Endothelial cell of hepatic sinusoid (primary cell): ENCODE measurements around the gene RSRC1.
"Not testable (repeated sequence)": the region's sequence is repeated elsewhere in the genome, so short reads cannot be mapped to it uniquely, and the experiment has no call there.

Source experiments
- in situ Hi-C: cut with HindIII; loops from 2 replicates; pipeline ENCODE4 v1.10.0; 2017; ENCODE audit warnings: low sequenced_read_pairs

RSRC1 gene

DNA sequence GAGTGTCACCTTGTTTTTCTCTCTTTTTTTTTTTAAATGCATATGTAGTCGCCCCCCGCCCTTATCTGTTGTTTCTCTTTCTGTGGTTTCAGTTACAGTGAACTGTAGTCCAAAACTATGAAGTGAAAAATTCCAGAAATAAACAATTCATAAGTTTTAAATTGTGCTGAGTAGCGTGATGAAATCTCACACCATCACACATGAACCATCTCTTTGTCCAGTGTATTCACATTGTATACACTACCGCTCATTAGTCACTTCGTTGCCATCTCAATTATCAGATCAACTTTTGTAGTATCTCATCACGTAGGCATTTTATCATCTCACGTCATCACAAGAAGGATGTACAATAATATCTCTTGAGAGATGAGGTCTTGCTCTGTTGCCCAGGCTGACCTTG is 398.6 kb downstream of the RSRC1 start:
- in situ Hi-C loops, result no loop called here

DNA sequence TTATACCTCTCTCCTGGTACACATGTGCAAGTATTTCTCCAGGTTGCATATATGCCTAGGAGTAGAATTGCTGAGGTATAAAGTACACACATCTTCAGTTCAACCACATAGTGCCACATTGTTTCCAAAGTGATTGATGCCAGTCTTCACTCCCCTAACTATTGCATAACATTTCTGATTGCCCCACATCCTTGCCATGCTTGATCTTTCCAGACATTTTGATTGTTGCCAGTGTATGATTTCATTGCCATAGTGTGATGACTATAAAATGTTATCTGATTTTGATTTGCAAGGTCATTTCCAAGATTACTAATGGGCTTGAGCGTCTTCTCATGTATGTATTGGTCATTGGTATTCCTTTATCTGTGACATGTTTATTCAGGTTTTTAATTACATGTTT is 400.0 kb downstream of the RSRC1 start:
- in situ Hi-C loops, result no loop called here

DNA sequence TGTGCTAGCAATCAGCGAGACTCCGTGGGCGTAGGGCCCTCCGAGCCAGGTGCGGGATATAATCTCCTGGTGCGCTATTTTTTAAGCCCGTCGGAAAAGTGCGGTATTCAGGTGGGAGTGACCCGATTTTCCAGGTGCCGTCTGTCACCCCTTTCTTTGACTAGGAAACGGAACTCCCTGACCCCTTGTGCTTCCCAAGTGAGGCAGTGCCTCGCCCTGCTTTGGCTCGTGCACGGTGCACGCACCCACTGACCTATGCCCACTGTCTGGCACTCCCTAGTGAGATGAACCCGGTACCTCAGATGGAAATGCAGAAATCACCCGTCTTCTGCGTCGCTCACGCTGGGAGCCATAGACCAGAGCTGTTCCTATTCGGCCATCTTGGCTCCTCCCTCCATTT is 406.8 kb downstream of the RSRC1 start:
- in situ Hi-C loops, result not testable (repeated sequence)

DNA sequence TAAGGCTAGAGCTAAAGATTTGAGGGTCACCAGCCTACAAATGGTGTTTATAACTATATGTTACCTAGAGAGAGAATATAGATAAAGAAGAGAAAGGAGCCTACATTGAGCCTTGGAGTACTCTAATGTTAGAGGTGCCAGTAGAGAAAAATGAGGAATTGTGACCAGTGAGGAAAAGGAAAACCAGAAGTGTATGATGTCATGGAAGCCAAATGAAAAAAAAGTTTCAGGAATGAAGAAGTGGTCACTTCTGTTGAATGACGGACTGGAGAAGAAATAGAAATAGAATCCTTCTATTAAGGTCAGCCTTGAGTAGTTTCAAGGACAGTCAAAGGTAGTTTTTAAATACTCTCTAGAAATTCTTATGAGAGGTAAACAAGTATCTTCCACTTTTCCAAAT is 409.9 kb downstream of the RSRC1 start:
- in situ Hi-C loops, result no loop called here

DNA sequence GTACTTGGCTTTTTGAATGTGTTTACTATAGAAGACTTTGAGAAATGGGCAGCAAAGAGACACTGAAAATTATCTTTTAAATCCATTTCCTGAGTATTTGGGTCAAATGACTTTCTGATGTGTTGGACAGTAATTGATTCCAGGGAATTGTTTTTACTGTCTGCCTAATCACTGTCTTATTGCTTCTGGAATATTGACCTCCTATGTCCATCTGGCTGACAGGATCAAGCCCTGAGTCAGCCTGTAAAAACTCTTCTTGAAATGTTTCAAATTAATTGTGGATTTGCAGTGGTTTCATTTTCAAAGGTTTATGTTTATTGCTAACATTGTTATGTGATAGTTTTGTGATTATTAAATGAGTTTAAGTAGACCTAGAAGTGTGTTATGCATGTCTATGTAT is 410.5 kb downstream of the RSRC1 start:
- in situ Hi-C loops, result no loop called here

DNA sequence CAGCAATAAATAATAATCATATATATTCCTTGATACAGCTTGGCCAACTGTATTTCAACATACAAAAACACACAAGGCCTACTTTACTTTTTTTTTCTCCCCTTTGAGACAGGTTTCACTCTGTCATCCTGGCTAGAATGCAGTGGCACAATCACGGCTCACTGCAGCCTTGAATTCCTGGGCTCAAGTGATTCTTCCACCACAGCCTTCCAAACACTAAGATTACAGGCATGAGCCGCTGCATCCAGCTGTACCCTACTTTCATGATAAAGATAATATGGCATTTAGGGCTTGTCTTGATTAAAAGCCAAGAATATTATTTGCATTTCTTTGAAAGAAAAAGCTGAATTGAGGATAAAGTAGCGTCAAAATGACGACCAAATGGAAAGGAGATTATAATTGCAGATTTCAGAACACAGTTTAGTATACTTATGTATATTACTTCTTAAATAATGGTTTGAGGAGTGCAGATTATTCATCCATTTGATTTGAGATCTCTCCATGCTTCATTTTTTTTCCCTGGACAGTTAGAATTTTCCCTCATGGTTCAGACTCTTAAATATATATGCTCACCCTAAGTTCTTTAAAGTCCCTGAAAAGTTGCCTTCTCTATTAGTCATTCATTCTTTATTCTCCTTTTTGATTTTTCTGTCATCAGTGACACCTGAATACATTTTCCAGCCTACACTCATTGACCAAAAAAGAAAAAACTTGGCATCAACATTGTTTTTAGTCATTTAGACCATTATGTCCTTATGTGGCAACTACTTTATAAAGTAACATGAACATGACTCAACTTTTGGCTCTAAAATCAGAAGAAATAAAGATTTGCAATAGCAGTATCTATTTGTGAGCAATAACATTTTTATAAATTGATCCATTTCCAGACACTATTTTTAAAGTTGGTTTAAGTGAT is 412.6 kb downstream of the RSRC1 start:
- in situ Hi-C loops, result no loop called here

DNA sequence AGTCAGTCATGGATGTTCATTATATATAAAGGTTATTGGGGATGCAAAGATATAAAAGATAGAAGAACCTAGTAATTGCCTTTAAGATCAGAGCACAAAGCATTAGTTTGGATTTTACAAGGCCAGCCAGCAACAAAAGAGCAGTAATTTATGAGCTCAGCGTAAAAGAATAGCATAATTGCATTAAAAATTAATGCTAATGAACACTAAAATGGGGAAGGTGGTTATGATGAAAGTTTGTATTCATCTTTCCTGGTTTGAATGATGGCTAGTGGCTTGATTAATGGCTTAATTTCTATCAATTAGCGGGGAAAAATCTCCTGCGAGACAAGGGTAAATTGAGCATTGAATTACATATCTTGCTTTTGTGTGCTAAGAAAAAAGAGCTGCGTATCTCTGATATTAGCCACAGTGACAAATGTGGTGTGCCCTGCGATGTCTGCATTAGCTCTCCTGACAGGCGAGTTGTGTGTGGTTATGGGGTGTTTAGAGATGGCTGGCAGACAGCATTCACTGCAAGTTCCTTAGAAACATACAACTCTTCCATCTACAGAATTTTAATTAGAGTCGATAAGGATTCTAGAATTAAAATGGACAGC is 418.3 kb downstream of the RSRC1 start:
- in situ Hi-C loops, result no loop called here

DNA sequence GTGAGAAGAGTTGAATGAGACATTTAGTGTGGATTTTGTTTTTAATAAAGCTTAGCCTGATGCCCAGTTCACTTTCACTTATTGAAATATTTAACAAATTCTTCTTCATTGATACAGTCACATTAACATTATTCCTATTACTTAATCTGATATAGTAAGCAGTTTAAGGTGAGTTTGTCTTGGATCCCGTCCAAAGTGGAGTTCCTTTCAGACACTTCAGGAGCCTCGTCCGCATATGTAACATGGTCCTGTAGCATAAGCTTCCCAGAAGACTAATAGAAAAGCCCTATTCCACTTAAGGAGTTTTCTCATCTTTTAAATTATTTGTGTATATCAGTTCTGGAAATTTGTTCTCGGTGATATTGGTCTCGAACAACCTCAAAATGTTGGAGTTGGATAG is 421.4 kb downstream of the RSRC1 start:
- in situ Hi-C loops, result loop anchor here (10.0 kb wide), 1 partner anchor 263 kb away; no protein-coding TSS in a partner anchor

DNA sequence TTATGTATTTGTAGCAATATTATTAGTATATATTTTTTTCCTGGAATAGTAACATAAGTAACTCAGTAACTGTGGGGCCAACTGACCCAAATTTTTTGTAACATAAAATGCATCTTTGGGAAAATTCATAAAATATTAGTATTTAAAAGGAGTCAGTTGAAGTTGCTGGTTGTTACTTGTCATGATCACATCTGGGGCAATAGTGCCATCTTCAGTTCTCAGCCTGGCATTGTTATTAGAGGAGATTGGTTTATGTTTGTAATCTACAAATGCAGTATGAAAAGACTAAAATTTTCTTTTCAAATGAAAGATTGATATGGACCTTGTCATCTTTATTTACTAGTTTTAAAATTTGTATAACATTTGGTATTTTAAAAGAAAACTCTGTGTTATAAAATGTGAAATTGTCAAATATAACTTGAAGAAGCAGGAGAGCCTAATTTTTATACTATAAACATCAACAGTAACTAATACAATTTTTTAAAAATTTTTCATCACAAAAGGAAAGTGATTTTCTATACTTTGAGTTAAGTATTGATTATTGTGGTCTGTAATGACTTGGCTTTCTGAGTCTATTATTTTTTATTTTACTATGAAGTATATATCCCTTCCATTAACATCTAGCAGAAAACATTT is 422.3 kb downstream of the RSRC1 start:
- in situ Hi-C loops, result loop anchor here (10.0 kb wide), 1 partner anchor 263 kb away; no protein-coding TSS in a partner anchor

DNA sequence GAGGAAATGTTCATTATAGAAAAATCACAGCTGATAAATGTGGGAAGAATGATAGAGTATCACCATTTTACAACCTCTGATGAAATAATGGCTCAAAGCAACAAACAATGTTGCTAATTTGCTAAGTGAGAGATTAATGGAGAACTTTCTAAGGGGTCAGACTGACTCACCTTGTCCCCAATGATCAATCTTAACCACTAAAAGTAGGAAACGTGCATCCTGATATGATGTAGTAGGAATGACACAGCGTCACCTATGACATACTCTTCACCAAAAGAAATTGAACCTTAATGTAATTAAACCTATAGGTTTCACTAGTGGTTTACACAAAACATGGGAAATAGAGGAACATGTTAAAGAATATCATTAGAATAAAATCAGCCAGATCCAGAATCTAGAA is 426.0 kb downstream of the RSRC1 start:
- in situ Hi-C loops, result loop anchor here (10.0 kb wide), 1 partner anchor 259 kb away; no protein-coding TSS in a partner anchor

DNA sequence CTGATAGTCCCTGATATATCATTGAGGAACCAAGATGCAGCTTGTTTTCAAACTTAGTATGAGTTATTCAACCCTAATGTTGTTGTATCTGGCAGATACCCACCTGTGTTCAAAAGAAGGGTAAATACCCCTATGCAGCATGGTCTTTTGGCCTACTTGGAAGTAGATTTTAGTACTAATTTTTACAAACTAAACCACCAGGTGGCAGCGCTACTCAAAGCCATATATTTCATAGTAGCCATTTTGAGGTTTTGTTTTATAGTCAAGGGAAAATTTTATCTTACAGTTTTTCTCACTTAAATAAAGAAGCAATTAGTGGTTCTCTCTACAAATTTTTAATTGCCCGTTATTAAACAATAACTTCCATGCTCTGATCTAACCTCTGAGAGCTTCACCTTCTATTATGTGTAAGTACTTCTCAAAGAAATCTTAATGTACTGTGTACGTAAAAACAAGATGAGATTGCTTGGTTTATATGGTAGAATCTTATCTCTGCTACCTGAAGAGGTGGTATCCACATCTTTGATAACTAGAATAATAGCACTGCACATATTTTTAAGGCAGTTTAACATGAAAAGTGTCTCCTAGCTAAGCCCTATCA is 429.6 kb downstream of the RSRC1 start:
- in situ Hi-C loops, result loop anchor here (10.0 kb wide), 1 partner anchor 255 kb away; no protein-coding TSS in a partner anchor

DNA sequence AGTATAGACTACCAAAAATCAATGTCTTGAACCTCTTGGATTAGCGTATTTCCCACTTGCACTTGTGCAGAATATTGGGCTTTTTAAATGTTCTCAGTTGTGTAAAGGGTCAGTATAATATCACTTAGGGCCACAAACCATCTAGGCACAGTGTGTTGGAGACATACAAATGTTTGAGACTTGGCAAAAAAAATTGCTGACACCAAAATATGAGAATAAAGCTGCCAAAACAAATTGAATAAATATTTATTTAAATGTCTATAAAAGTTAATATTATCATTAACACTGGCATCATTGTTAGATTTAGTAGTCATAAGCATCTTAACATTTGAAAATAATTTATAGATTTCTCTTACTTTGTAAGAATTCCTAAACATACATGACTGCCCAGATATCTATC is 430.2 kb downstream of the RSRC1 start:
- in situ Hi-C loops, result no loop called here

DNA sequence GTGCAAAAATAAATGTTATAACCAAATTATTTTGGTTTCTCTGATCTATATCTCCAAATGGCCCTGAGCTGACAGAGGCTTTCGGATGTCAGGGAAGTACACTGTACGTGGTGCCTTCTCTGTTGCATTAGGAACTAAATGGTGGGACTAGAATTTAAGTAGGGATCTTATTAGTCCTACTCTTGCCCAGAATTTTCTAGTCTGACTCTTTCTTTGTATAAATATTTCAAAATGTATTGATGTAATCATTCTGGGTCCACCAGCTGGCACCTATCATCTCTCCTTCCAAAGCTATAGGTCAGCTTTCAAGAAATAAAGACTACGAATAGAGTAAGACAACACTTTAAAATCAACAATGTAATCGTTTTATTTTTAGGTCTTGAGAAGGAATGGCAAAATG is 438.8 kb downstream of the RSRC1 start:
- in situ Hi-C loops, result no loop called here

DNA sequence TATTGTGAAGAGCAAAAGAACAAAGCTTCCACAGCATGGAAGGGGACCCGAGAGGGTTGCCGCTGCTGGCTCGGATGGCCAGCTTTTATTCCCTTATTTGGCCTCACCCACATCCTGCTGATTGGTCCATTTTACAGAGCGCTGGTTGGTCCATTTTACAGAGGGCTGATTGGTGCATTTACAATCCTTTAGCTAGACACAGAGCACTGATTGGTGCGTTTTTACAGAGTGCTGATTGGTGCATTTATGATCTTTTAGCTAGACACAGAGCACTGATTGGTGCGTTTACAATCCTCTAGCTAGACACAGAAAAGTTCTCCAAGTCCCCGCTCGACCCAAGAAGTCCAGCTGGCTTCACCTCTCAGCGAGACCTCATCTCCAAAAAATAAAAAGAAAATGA is 440.0 kb downstream of the RSRC1 start:
- in situ Hi-C loops, result not testable (repeated sequence)

DNA sequence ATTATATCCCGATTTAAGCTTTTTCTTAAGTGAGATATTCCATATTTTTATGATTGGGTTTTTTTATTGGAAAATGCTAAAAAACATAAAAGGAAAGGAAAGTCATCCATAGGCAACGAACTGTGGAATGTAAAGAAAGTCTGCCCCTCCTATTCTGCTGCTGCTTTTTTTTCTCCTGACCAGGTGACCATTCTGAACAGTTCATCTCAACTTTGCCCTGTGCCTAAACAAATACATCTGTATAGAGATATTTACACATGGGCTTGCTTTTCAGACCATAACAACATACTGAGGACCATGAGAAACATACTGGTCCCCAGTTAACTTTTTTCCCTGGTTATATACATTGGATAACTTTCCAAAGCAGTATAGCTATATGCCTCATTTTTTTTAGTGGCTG is 442.2 kb downstream of the RSRC1 start:
- in situ Hi-C loops, result no loop called here

DNA sequence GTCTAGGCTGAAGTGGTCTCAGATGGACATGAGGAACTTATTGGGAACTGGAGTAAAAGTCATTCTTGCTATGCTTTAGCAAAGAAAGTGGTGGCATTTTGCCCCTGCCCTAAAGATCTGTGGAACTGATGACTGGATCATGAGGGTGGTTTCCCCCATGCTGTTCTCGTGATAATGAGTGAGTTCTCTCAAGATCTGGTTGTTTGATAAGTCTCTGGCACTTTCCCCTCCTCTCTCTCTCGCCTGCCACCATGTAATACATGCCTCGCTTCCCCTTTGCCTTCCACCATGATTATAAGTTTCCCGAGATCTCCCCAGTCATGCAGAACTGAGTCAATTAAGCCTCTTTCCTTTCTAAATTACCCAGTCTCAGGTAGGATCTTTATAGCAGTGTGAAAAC is 449.6 kb downstream of the RSRC1 start:
- in situ Hi-C loops, result no loop called here

DNA sequence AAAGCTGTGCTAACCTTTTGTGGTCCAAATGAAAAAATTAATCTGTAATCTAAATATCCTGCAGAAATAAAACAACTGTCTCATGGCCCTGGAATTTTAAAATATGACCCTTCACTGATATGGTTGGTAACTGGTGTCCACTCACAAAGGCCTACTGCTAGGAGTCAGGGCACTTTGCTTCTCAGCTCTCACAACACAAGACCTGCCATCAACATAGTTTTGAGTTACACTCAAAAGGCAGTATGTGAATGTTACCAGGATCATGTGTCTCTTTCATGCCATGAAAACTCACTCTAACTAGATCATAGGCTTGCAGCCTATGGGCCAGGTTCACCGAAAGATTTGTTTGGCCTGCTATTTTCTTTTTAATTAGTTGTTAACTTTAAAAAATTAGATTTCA is 451.1 kb downstream of the RSRC1 start:
- in situ Hi-C loops, result no loop called here

DNA sequence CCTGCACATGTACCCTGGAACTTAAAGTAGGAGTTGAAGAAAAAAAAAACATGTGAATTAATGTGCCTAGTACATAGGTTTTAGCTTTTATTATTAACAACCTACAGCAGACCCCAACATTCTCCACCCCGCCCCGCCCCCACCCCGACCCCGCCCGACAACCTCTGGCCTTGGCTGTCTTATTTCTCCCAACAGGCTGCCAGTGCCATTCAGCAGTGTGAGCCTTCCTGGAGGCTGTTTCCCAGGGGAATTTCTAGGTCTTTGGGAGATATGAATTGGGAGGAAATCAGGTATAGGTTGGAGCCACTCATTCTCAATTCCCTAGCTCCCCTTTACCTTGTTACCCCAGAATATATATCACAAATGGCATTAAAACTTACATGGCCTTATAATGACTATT is 452.8 kb downstream of the RSRC1 start:
- in situ Hi-C loops, result no loop called here

DNA sequence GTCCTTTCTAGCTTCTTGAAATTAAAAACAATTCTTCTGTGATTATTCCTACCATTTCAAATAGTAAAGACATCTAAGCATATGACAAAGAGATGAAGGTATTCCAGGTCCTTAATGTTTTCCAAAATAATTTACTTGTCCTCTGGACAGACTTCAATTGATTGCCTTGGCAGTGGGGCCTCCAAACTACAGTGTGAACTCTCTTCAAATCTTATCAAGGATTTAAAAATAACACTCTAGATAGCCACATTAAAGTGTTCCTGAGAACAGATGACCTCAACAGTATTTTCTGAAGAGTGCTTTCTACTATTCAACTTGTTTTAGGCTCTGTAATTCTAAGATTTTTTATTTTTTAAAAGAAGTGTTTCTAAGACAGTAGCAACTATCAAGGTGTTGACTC is 453.2 kb downstream of the RSRC1 start:
- in situ Hi-C loops, result no loop called here

DNA sequence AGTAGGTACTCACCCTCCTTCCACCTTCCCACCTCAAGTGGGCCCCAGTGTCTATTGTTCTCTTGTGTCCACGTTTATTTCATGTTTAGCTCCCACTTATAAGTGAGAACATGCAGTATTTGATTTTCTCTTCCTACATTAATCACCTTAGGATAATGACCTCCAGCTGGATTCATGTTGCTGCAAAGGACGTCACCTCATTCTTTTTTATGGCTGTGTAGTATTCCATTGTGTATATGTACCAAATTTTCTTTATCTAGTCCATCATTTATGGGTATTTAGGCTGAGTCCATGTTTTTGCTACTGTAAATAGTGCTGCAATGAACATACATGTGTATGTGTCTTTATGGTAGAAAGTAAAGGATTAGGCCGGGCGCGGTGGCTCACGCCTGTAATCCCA is 455.2 kb downstream of the RSRC1 start:
- in situ Hi-C loops, result no loop called here

DNA sequence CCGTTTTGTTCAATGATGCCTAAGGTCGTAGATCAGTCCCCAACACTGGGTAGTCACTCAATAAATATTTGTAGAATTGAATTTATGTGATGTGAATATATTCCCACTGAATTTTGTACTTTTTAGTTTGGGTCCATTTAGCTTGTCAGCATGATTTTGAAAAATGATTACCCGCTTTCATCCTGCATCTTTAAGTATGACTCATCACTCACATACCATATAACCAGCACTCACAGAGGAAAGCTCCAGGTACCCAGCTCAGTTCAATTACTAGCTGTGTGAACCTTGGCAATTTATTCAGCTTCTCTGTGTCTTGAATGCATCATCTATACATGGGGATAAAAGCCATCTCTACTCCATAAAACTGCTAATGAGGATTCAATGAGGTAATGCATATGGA is 458.9 kb downstream of the RSRC1 start:
- in situ Hi-C loops, result no loop called here
